Kasumi-1 (cell line): ENCODE results near the gene FAF1.
"Not testable (repeated sequence)": the region's sequence is repeated elsewhere in the genome, so short reads cannot be mapped to it uniquely, and the experiment has no call there.

ENCODE experiments used
- DNase-seq, 2 experiments: peaks; one replicate each; lab custom pipeline; 2025; lab: John Stamatoyannopoulos, UW

FAF1 gene

DNA sequence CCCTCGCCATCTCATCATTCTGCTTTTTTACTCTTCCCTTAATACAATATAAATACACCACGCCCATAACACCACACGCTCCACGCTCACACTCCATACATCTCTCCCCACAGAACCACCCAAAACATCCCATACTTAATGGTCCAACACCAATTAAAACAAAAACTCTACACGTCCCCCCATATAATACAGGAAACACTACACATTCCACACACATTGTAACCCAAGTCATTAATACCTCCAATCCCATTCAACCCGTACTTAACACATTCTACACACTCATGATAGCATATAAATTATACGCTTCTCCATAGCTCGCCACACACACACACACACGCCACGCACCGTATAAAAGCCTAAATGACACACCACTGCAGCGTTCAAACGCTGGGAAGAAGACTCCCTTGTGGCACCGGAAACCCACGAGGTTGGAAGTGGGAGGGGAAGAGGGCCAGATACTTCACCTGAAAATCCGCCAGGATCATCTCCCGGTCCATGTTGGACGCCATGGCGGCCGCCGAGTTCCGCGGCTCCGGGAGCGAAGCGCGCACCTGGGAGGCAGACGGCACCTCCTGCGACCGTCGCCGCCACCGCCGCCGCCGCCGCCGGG, 659 bp downstream of the FAF1 start:
- peak; percentile 28 to 68 for DNase-seq

DNA sequence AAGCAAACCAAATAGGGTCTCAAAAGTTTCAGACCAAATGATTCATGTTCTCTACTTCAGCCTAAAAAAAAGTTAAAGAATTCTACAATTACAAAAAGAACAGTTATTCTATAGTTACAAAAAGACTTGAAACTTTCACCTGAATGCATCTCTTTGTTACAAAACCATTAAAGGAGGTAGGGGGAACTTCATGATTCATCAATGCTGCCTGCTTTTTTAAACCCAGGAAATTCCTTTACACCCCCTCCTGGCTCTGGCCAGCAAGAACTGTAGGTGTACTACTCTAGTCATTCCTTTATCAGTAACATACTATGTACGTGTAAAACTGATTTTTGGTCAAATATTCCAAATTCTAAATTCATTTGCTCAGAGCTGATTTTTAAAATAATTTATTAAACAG, 5.0 kb downstream of the FAF1 start:
- DNase-seq = no peak

GRCh38 chr1:50952566-50952965, 7.5 kb downstream of the FAF1 start:
- not testable (repeated sequence) for DNase-seq

- no peak for DNase-seq
Observed at GRCh38 chr1:50950396-50950795, 9.7 kb downstream of the FAF1 start.

DNA sequence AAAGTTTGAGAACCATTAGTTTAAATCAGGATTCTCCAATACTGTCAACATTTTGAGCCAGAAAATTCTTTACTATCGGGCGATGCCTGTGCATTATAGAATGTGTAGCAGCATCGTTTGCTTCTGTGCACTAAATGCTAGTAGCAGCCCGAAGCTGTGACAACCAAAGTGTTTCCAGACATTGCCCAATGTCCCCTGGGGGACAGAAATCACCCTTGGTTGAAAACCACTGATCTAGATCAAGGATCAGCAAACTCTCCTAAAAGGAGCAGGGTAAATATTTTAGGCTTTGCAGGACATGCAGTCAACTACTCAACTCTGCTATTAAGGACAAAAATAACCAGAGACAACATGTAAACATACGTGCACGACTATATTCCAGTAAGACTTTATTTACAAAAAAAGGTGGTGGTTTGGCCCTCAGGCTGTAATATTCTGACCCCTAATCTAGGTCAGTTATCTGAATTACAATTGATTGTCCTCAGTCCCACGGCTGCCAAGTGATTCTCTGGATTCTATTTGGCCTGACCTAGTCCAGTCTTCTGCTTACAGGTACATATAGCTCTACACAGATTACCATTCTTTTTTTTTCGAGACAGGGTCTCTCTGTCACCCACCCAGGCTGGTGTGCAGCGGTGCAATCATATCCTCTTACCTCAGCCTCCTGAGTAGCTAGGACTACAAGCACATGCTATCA, 10.6 kb downstream of the FAF1 start:
- no peak for DNase-seq

- no peak for DNase-seq
Observed at GRCh38 chr1:50942334-50942733, 17.7 kb downstream of the FAF1 start.

- DNase-seq = no peak
Observed at GRCh38 chr1:50940291-50940690, 19.8 kb downstream of the FAF1 start.

- DNase-seq = no peak
Observed at GRCh38 chr1:50936321-50936720, 23.7 kb downstream of the FAF1 start.

DNA sequence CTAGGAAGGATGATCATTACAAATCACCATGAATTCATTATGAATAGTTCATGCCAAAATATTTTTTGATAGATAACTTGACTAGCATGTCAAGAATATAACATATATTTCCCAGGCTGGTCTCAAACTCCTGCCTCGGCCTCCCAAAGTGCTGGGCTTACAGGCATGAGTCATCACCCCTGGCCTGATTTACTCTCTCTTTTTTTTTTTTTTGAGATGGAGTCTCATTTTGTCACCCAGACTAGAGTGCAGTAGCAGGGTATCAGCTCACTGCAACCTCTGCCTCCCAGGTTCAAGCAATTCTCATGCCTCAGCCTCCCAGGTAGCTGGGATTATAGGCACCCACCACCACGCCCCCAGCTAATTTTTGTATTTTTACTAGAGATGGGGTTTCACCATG, 24.8 kb downstream of the FAF1 start:
- DNase-seq = not testable (repeated sequence)

DNA sequence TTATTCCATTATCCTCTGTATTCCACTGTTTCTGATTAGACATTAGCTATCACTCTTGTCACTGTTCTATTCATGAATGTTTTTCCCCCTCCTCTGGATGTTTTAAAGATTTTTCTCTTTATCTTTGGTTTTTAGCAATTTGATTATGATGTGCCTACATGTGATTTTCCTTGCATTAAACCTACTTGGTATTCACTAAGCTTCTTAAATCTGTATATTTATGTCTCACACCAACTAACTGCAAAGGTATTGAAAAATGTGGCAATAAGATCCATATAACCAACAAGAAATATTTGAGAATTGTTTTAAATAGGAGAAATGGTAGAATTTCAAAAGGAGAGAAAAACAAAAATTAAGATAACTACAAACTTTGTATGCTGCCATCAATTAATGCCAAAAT, 25.2 kb downstream of the FAF1 start:
- DNase-seq = no peak

GRCh38 chr1:50933770-50934169, 26.3 kb downstream of the FAF1 start:
- DNase-seq = not testable (repeated sequence)

DNA sequence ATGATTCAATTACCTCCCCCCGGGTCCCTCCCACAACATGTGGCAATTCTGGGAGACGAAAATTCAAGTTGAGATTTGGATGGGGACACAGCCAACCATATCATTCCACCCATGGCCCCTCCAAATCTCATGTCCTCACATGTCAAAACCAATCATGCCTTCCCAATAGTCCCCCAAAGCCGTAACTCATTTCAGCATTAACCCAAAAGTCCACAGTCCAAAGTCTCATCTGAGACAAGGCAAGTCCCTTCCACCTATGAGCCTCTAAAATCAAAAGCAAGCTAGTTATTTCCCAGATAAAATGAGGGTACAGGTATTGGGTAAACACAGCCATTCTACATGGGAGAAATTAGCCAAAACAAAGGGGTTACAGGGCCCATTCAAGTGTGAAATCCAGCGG, 28.0 kb downstream of the FAF1 start:
- not testable (repeated sequence) for DNase-seq

DNA sequence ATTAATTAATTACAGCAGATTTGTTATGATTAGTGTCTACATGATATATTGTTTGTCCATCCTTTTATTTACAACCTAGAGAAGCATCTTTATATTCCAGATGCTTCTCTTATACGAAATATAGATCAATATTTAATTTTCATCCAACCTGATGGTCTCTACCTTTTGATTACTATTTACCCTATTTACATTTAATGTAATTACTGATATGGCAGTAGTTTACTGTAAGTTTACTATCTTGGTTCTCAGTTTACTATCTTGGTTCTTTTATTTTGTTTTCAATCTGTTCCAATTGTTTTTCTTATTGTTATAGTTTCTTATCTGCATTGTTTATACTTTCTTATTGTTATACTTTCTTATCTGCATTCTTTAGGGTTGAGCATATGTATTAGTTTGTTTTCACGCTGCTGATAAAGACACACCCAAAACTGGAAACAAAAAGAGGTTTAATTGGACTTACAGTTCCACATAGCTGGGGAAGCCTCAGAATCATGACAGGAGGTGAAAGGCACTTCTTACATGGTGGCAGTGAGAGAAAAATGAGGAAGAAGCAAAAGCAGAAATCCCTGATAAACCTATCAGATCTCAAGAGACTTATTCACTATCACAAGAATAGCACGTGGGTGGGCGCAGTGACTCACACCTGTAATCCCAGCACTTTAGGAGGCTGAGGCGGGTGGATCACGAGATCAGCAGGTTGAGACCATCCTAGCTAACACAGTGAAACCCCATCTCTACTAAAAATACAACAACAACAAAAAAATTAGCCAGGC, 28.9 kb downstream of the FAF1 start:
- DNase-seq = peak; percentile 22 to 24

- no peak for DNase-seq
Observed at GRCh38 chr1:50930193-50930592, 29.9 kb downstream of the FAF1 start.

DNA sequence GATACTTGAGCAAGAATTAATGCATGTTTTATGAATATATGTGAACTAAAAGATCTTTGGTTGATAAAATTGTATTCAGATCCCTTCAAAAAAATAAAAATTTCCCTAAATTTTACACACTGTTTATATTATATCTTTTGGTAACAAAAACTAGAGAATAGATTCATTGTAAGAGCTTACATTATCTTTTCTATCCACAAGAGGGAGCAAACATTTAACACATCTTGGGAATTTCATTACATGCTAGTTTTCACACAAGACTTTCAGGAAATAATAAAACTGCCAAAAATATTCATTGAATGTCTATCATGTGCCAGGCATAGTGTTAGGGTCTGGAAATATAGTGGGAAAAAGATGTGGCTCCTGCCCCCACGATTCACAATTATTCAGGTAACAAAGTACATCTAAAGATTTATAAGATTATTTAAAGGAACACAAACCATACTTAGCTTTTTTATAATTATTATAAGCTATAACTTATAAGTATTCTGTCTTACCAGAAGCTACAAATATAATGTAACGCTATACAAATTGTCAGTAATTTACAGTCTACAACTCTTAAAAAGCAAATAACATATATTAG, 30.6 kb downstream of the FAF1 start:
- DNase-seq = peak; percentile 56 to 65

GRCh38 chr1:50923564-50923963, 36.5 kb downstream of the FAF1 start:
- no peak for DNase-seq

GRCh38 chr1:50921029-50921428, 39.0 kb downstream of the FAF1 start:
- no peak for DNase-seq

DNA sequence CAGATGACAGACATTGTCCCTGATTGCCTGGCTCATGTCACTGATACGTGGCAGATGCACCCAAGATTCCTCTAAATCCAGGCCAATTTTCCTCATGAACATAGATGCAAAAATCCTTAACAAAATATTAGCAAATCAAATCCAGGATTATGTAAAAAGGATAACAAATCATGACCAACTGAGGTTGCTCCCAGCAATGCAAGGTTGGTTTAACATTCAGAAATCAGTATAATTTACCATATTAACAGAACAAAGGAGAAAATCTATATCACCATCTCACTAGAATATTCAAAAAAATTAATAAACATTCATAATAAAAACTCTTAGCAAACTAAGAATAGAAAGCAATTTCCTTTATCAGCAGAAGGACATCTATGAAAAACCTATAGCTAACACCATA, 39.7 kb downstream of the FAF1 start:
- no peak for DNase-seq

DNA sequence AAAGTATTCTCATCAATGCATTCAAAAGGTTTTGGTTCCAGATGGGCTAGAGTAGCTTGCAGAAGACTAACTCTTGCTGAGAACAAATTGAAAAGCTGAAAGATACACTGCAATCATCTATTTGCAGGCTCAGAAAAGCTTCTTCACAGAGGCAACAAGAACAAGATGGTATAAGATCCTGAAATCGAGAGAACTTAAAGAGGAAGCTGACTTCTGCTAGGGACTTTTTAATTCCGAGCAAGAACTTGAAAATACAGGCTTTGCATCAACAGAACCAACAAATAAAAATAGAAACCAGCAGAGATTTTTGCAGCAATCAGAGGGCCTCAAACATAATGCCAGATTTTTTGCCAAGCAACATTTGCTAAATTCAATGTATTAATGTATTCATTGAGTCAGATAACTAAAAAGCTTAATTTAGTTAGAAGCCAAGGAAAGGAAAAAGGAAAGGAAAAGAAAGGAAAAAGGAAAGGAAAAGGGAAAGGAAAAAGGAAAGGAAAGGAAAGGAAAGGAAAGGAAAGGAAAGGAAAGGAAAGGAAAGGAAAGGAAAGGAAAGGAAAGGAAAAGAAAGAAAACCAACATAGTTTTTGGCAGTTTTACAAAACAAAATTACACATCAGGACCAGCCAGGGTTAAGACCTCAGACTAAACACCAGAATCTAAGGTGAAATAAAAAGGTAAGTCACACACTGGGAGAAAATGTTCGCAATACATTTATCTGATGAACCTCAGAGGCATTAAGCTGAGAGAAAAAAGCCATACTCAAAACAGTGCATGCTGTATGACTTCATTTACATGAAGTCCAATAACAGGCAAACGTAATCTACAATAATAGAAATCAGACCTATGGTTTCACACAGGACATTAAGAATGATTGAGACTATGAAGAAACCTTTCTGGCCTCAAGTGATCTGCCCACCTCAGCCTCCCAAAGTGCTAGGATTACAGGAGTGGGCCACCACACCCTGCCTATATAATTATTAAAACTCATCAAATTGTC, 42.6 kb downstream of the FAF1 start:
- DNase-seq = no peak

GRCh38 chr1:50915621-50916020, 44.4 kb downstream of the FAF1 start:
- DNase-seq = no peak

DNA sequence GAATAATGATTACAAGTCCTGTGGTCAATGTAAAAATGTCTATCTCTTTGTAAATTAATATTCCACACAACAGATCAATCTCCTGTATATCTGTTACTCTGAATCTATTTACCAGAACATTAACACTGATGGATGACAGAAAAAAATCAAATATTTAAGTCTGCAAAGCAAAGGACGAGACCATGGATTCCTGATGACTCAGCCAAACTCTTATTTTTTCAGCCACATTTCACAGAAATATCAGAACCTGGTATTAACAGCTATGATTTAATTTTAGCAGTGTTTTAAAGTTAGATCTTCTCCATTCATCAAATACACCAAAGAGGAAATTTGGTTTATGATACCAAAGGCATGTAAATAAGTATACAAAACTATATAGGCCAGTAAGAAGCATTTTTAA, 46.1 kb downstream of the FAF1 start:
- DNase-seq = no peak

DNA sequence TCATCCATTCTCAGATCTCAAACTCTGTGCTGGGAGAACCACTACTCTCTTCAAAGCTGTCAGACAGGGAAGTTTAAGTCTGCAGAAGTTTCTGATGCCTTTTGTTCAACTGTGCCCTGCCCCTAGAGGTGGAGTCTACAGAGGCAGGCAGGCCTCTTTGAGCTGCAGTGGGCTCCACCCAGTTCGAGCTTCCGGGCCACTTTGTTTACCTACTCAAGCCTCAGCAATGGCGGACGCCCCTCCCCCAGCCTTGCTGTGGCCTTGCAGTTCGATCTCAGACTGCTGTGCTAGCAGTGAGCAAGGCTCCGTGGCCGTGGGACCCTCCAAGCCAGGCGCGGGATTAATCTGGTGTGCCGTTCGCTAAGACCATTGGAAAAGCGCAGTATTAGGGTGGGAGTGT, 49.7 kb downstream of the FAF1 start:
- not testable (repeated sequence) for DNase-seq
